Adrenal gland (tissue), 12 donors: ENCODE results near the gene TCERG1. TPM values are rescaled to one million over a fixed set of nuclear protein-coding genes. Genes with fewer than 3 reads are reported as not detected.

Source experiments
- DNase-seq, 7 donors: peaks; one replicate each; pipeline ENCODE4 v3.0.0-alpha.2; 2019 to 2020
- H3K27ac ChIP-seq, 5 donors: fragments of 200-600 bp; sonication (generic) in 4 of 5; 1 replicate in 3 of 5; 2 replicates in 2 of 5; pipeline versions ENCODE4 v1.5.1 to v1.8.0; 2016 to 2020; ENCODE audit warnings: mild to moderate bottlenecking in 1 of 5
- H3K27me3 ChIP-seq: fragments of 200-600 bp; 2 replicates; pipeline ENCODE4 v1.8.0; 2021
- H3K36me3 ChIP-seq, 2 donors: fragments of 200-600 bp; replicated peaks in 1 of 2; 1 replicate in 1 of 2; 2 replicates in 1 of 2; pipeline versions ENCODE4 v1.5.1 to v1.8.0; 2018 to 2022
- H3K4me1 ChIP-seq, 2 donors: fragments of 200-600 bp; replicated peaks in 1 of 2; 1 replicate in 1 of 2; 2 replicates in 1 of 2; pipeline versions ENCODE4 v1.5.1 to v1.8.0; 2018 to 2021
- H3K4me3 ChIP-seq, 4 donors: fragments of 200-600 bp; sonication (generic) in 3 of 4; one replicate each; pipeline ENCODE4 v1.5.1; 2016 to 2018
- H3K9me3 ChIP-seq, 3 donors: fragments of 200-600 bp; sonication (generic) in 1 of 3; replicated peaks in 1 of 3; 1 replicate in 2 of 3; 2 replicates in 1 of 3; pipeline versions ENCODE4 v1.5.1 to v1.8.0; 2016 to 2021
- POLR2A ChIP-seq, 2 donors: fragments of 450-650 bp; IDR thresholded peaks; one replicate each; pipeline ENCODE4 v1.6.1; 2017; ENCODE audit warnings: antibody characterized with exemption in 2 of 2, mild to moderate bottlenecking in 2 of 2, moderate library complexity in 1 of 2
- WGBS, 4 donors: extraction: QIAGEN DNeasy Blood & Tissue Kit in 2 of 4; methylation state at CpG; one replicate each; pipeline versions ENCODE4 v1.1.5 to v1.1.7; 2013 to 2017; 5-methylcytosine and 5-hydroxymethylcytosine counted together
- intact Hi-C, 2 donors: fragments of 100-400 bp; cut with DNase I; formaldehyde crosslinking; loops; one replicate each; pipeline versions ENCODE4 v1.14.1 to v1.15.0; 2022 to 2023
- polyA plus RNA-seq, 3 donors: library from polyadenylated mRNA; stranded (reverse); fragments of 200-250 nt in 2 of 3; fragments of 350-450 nt in 1 of 3; fragmentation: Illumina TruSeq in 1 of 3; extraction: RNeasy Lipid Tissue Mini Kit (QIAGEN cat#74804) in 1 of 3; gene quantifications; one replicate each; pipeline ENCODE4 v1.2.3, GENCODE V29; 2013 to 2014
- total RNA-seq, 9 donors: library from RNA; depleted of rRNA in 4 of 9; stranded (reverse); fragments of >200 nt in 4 of 9; fragments of 120-200 nt in 1 of 9; fragmentation: NEBNext Ultra II Directional in 1 of 9; extraction: Animal tissue kit (Norgen Biotek cat#: 25700) in 1 of 9; gene quantifications; one replicate each; pipeline versions ENCODE4 v1.1.0 to v1.2.4, GENCODE V29; 2013 to 2023
- TF ChIP-seq, protein P1 (sequence below), 6 experiments: fragments of 450-650 bp in 4 of 6; fragments of 200-600 bp in 2 of 6; sonication (generic) in 1 of 6; IDR thresholded peaks; 1 replicate in 5 of 6; 2 replicates in 1 of 6; pipeline versions ENCODE4 v1.5.1 to v1.8.0; 2016 to 2021; ENCODE audit warnings: antibody characterized with exemption in 6 of 6, mild to moderate bottlenecking in 2 of 6, moderate library complexity in 1 of 6
- donor health status: healthy with polysubstance abuse.
- donor health status: Bipolar disorder and iron deficiency.
- donor health status: DM: yes; HTN: yes; CAD: no.
- donor health status: DM: no; HTN: no; CAD: no.
- donor health status: DM: no; HTN: no; CAD: no.
- donor health status: DM: yes; HTN: yes; CAD: no.

The TCERG1 gene
- total and polyA plus RNA-seq, 12 donors: 12.1 to 80.4 (median 45.5) TPM

DNA sequence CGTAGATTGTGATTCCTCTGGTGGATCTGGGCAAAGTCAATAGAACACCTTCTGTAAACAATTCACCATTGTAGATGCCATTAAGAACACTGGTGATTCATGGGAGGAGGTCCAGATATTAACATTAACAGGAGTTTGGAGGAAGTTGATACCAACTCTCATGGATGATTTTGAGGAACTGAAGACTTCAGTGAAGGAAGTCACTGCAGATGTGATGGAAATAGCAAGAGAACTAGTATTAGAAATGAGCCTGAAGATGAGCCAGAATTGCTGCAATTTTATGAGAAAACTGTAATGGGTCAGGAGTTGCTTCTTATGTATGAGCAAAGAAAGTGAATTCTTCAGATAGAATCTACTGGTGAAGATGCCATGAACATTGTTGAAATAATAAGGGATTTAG lies 26.9 kb downstream of the TCERG1 start:
- intact Hi-C loops: no loop called here
- peaks cover 4 to 43% of the 10 kb centered on the region in 2 donors for H3K36me3 ChIP-seq
- TF ChIP-seq POLR2A (IDR thresholded peaks at IDR 0.05): no peak
- TF ChIP-seq, protein P1, sequence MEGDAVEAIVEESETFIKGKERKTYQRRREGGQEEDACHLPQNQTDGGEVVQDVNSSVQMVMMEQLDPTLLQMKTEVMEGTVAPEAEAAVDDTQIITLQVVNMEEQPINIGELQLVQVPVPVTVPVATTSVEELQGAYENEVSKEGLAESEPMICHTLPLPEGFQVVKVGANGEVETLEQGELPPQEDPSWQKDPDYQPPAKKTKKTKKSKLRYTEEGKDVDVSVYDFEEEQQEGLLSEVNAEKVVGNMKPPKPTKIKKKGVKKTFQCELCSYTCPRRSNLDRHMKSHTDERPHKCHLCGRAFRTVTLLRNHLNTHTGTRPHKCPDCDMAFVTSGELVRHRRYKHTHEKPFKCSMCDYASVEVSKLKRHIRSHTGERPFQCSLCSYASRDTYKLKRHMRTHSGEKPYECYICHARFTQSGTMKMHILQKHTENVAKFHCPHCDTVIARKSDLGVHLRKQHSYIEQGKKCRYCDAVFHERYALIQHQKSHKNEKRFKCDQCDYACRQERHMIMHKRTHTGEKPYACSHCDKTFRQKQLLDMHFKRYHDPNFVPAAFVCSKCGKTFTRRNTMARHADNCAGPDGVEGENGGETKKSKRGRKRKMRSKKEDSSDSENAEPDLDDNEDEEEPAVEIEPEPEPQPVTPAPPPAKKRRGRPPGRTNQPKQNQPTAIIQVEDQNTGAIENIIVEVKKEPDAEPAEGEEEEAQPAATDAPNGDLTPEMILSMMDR (IDR thresholded peaks at IDR 0.05): no peak
- H3K27me3 ChIP-seq: no peaks in the 10 kb centered on the region
- no peak for DNase-seq
- H3K4me1 ChIP-seq: no peaks in the 10 kb centered on the region
- 90 to 100% (median 94%) methylated on average over 1 of the region's 1 CpG for WGBS, 4 donors
- no peak overlapping the region for H3K27ac ChIP-seq
- H3K4me3 ChIP-seq: no peak overlapping the region
- H3K9me3 ChIP-seq: no peaks in the 10 kb centered on the region

DNA sequence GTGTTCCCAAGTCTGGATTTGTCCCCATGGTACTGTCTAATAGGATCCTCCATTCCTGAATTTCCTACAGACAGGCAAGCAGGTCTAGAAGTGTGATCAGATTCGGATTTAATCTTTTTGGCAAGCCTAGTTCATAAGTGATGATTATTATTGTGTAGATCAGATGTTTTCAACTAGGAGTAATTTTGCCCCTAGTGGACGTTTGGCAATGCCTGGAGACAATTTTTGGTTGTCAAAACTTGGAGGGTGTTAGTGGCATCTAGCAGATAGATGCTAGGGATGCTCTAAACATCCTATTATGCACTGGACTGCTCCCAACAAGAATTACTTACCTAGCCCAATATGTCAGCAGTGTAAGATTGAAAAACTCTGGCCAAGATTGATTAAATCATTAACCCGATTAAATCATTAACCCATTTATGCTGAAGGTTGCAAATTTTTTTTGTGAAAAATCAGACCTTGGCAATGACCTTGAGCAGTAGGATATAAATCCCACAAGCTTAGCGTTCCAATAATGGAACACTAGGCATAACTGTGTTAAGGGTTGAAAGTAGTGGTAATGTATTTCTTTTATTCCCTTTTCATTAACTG lies 28.2 kb downstream of the TCERG1 start:
- peaks cover 0 to 36% of the 10 kb centered on the region in 2 donors for H3K36me3 ChIP-seq

DNA sequence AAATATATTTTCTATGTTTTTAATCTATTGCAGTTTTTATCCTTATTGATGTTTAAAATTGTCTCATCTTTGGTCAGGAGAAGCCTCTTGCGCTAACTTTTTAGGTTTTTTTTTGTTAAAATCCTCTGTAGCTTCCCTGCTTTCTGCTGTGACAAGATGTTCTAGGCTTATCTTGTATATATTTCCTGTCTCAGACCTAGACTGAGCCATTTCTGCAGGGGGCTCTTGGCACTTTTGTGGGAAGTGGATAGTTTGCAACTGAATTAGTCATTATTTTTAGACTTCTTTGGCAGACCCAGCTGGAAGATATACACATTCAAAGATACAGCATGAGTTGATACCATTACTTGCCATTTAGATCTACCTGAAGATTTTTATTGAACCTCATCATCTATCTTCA lies 28.8 kb downstream of the TCERG1 start:
- no peak for DNase-seq
- Histone ChIP-seq H3K4me3 (no peak overlapping the region), H3K9me3 (no peaks in the 10 kb centered on the region), H3K4me1 (no peaks in the 10 kb centered on the region), H3K27ac (no peak overlapping the region), H3K36me3 (peaks cover 0 to 30% of the 10 kb centered on the region in 2 donors), H3K27me3 (no peaks in the 10 kb centered on the region)
- TF ChIP-seq, protein P1 (IDR thresholded peaks at IDR 0.05): no peak
- intact Hi-C loops: no loop called here
- WGBS, 4 donors: 77 to 89% (median 83%) methylated on average over 1 of the region's 1 CpG

More for the DNA sequence above, 28.2 kb downstream of the TCERG1 start:
- no peak for TF ChIP-seq POLR2A (IDR thresholded peaks at IDR 0.05)
- TF ChIP-seq, protein P1 (IDR thresholded peaks at IDR 0.05): no peak
- no peak overlapping the region for H3K4me3 ChIP-seq
- no peak for DNase-seq
- H3K27me3 ChIP-seq: no peaks in the 10 kb centered on the region
- no peak overlapping the region for H3K27ac ChIP-seq
- intact Hi-C loops: no loop called here
- H3K9me3 ChIP-seq: no peaks in the 10 kb centered on the region
- 72 to 82% (median 78%) methylated on average over 4 of the region's 4 CpGs for WGBS, 4 donors
- H3K4me1 ChIP-seq: no peaks in the 10 kb centered on the region

DNA sequence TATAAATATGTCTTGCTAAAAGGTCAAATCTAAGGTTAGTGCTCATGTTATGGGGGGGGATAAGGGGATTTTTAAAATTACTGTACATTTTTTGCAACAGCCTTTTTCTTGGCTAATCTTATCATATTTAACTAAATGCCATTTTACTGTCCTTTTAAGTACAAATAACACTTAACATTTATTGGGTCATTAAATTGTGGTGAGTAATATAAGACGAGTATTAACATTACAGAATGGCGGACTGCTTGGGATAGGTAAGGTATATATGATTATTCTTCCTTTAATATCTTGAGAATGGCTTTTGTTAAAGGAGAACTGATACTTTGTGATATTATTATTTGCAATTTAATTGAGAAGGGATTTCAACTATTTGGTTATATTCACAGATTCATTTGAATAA lies 35.6 kb downstream of the TCERG1 start:
- intact Hi-C loops: no loop called here
- no peak for TF ChIP-seq POLR2A (IDR thresholded peaks at IDR 0.05)
- TF ChIP-seq, protein P1 (IDR thresholded peaks at IDR 0.05): no peak
- H3K9me3 ChIP-seq: no peaks in the 10 kb centered on the region

More for the DNA sequence above, 35.6 kb downstream of the TCERG1 start:
- H3K36me3 ChIP-seq: peaks cover 0 to 12% of the 10 kb centered on the region in 2 donors
- H3K4me3 ChIP-seq: no peak overlapping the region
- no peak overlapping the region for H3K27ac ChIP-seq
- no peak for DNase-seq
- H3K27me3 ChIP-seq: no peaks in the 10 kb centered on the region
- no peaks in the 10 kb centered on the region for H3K4me1 ChIP-seq
- WGBS, 4 donors: 89 to 95% (median 94%) methylated on average over 2 of the region's 2 CpGs
